Astrocyte of the cerebellum (primary cell): ENCODE results near the gene CFAP57.

Source experiments
- DNase-seq: peaks from one replicate; pipeline ENCODE4 v3.0.0-alpha.2; 2011; ENCODE audit warnings: low read depth
- H3K4me3 ChIP-seq: 2 replicates; pipeline ENCODE4 v1.5.1; 2011; ENCODE audit warnings: mild to moderate bottlenecking, low read depth, low read length, moderate library complexity
- CTCF ChIP-seq: IDR thresholded peaks from 2 replicates; pipeline ENCODE4 v1.5.1; 2012; ENCODE audit warnings: low read length, low read depth, moderate library complexity, mild to moderate bottlenecking; ENCODE audit errors: missing control alignments
- in situ Hi-C: cut with HindIII; loops from 2 replicates; pipeline ENCODE4 v1.10.0; 2017; ENCODE audit warnings: low sequenced_read_pairs

CFAP57 gene

GRCh38 chr1:43277116-43277876 lies 105.2 kb downstream of the CFAP57 start:
- no peak for TF ChIP-seq CTCF
- DNase-seq = no peak
- in situ Hi-C loops = no loop called here

GRCh38 chr1:43279161-43279560 lies 107.0 kb downstream of the CFAP57 start:
- no peak for TF ChIP-seq CTCF
- DNase-seq = no peak
- in situ Hi-C loops = no loop called here
- H3K4me3 ChIP-seq = no peak overlapping the region

More at GRCh38 chr1:43277116-43277876, 105.2 kb downstream of the CFAP57 start:
- H3K4me3 ChIP-seq = no peak overlapping the region

- H3K4me3 ChIP-seq = no peak overlapping the region
- in situ Hi-C loops = no loop called here
- no peak for DNase-seq
- no peak for TF ChIP-seq CTCF
Measured at GRCh38 chr1:43279666-43280065, 107.5 kb downstream of the CFAP57 start.

DNA sequence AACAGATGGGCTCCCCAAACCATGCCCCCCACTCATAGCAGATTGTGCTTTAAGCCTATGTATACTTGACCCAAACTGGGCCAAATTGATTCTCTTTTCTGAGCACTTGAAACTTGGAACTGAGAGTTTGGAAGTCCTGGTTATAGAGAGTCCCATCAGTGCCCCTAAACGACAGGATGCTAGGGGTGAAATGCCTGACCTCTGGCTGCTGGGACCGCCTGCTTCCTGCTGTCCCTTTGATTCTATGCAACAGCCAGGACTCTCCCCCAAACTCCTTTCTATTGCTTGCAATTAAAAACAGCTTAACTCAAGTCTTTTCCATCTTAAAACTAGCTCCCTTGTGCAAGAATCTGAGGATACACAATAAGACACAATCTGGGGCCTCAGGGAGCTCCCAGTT lies 108.6 kb downstream of the CFAP57 start:
- no peak overlapping the region for H3K4me3 ChIP-seq
- in situ Hi-C loops = no loop called here
- no peak for DNase-seq
- no peak for TF ChIP-seq CTCF

- no peak for DNase-seq
- no peak overlapping the region for H3K4me3 ChIP-seq
- in situ Hi-C loops = no loop called here
- no peak for TF ChIP-seq CTCF
Measured at GRCh38 chr1:43282220-43283195, 110.4 kb downstream of the CFAP57 start.

DNA sequence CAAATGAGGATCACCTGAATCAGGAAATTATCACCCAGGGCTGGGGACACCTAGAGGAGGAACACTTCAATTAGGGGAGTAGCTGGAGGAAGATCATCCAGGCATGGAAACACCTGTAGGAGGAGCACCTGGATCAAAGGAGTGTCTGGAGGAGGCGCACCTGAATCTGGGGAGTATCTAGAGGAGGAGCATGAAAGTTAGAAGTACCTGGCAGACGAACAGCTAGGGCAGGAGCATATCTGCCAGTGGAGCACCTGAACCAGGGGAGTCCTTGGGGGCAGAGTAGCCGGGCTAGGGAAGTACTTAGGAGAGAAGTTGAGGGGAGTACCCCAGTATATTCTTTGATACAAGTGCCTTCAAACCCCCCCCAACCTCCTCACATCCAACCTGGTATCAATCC lies 111.9 kb downstream of the CFAP57 start:
- no peak overlapping the region for H3K4me3 ChIP-seq
- no peak for TF ChIP-seq CTCF
- DNase-seq = no peak
- in situ Hi-C loops = no loop called here
